DOHH2 (cell line): ENCODE measurements around the gene NT5C1A.

Source experiments
- H3F3A ChIP-seq: fragments of 200-600 bp; sonication (generic), shearing (Covaris generic); 2 replicates; pipeline ENCODE4 v1.6.0; 2016; ENCODE audit warnings: antibody characterized with exemption, mild to moderate bottlenecking; ENCODE audit not compliant: control insufficient read depth, insufficient read depth
- H3K27ac ChIP-seq: fragments of 200-600 bp; sonication (generic); 2 replicates; pipeline ENCODE4 v1.5.1; 2014; ENCODE audit warnings: low read depth, mild to moderate bottlenecking, low read length, moderate library complexity
- H3K27me3 ChIP-seq: fragments of 200-600 bp; sonication (generic); 2 replicates; pipeline ENCODE4 v1.6.1; 2014; ENCODE audit warnings: mild to moderate bottlenecking, low read length, mixed read lengths; ENCODE audit not compliant: control insufficient read depth
- H3K36me3 ChIP-seq: fragments of 200-600 bp; sonication (generic); 2 replicates; pipeline ENCODE4 v1.6.1; 2014; ENCODE audit warnings: mild to moderate bottlenecking, low read length, moderate library complexity, mixed read lengths; ENCODE audit not compliant: control insufficient read depth
- H3K4me1 ChIP-seq: fragments of 200-600 bp; sonication (generic); 2 replicates; pipeline ENCODE4 v1.6.1; 2014; ENCODE audit warnings: mild to moderate bottlenecking, low read length, mixed read lengths; ENCODE audit not compliant: control insufficient read depth
- H3K4me2 ChIP-seq: fragments of 200-600 bp; sonication (generic); 2 replicates; pipeline ENCODE4 v1.6.0; 2014; ENCODE audit warnings: mild to moderate bottlenecking, low read length, moderate library complexity
- H3K4me3 ChIP-seq: fragments of 200-600 bp; sonication (generic); 2 replicates; pipeline ENCODE4 v1.5.1; 2014; ENCODE audit warnings: mild to moderate bottlenecking, low read length, mixed read lengths
- H3K79me2 ChIP-seq: fragments of 200-600 bp; sonication (generic); 2 replicates; pipeline ENCODE4 v1.6.1; 2014; ENCODE audit warnings: mild to moderate bottlenecking, low read length, mixed read lengths; ENCODE audit not compliant: control insufficient read depth
- H3K9me2 ChIP-seq: fragments of 200-600 bp; sonication (generic); replicated peaks from 2 replicates; pipeline ENCODE4 v1.6.1; 2014; ENCODE audit warnings: mild to moderate bottlenecking, low read length, mixed read lengths; ENCODE audit not compliant: control insufficient read depth
- H3K9me3 ChIP-seq: fragments of 200-600 bp; sonication (generic); 2 replicates; pipeline ENCODE4 v1.6.1; 2014; ENCODE audit warnings: antibody characterized with exemption, low read length, mixed read lengths; ENCODE audit not compliant: control insufficient read depth, insufficient read depth
- H4K20me1 ChIP-seq: fragments of 200-600 bp; sonication (generic); 2 replicates; pipeline ENCODE4 v1.6.0; 2014; ENCODE audit warnings: low read depth, mild to moderate bottlenecking, antibody characterized with exemption, low read length, moderate library complexity; ENCODE audit not compliant: control insufficient read depth, insufficient read depth
- EZH2phosphoT487 ChIP-seq: fragments of 200-600 bp; sonication (generic); IDR thresholded peaks from 2 replicates; pipeline ENCODE4 v1.6.1; 2017; ENCODE audit warnings: borderline replicate concordance, mild to moderate bottlenecking, antibody characterized with exemption, low read length, moderate library complexity, mixed read lengths
- TF ChIP-seq, protein P1 (sequence below): fragments of 200-600 bp; sonication (generic); IDR thresholded peaks from one replicate; pipeline ENCODE4 v1.5.1; 2014; ENCODE audit warnings: antibody characterized with exemption, mild to moderate bottlenecking, low read depth, low read length; ENCODE audit not compliant: poor library complexity, severe bottlenecking

NT5C1A gene

GRCh38 chr1:39701049-39701439 lies 29.1 kb upstream of the NT5C1A start:
- TF ChIP-seq, protein P1, sequence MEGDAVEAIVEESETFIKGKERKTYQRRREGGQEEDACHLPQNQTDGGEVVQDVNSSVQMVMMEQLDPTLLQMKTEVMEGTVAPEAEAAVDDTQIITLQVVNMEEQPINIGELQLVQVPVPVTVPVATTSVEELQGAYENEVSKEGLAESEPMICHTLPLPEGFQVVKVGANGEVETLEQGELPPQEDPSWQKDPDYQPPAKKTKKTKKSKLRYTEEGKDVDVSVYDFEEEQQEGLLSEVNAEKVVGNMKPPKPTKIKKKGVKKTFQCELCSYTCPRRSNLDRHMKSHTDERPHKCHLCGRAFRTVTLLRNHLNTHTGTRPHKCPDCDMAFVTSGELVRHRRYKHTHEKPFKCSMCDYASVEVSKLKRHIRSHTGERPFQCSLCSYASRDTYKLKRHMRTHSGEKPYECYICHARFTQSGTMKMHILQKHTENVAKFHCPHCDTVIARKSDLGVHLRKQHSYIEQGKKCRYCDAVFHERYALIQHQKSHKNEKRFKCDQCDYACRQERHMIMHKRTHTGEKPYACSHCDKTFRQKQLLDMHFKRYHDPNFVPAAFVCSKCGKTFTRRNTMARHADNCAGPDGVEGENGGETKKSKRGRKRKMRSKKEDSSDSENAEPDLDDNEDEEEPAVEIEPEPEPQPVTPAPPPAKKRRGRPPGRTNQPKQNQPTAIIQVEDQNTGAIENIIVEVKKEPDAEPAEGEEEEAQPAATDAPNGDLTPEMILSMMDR: no peak
- no peak for TF ChIP-seq EZH2phosphoT487
- Histone ChIP-seq H3K4me1 (no peaks in the 10 kb centered on the region), H3K27ac (no peak overlapping the region), H3K4me2 (no peak overlapping the region), H3K4me3 (no peak overlapping the region), H3K9me2 (no peaks in the 10 kb centered on the region), H3K9me3 (no peaks in the 10 kb centered on the region), H3K36me3 (no peaks in the 10 kb centered on the region), H3K27me3 (peaks cover 15% of the 10 kb centered on the region), H4K20me1 (no peaks in the 10 kb centered on the region), H3F3A (no peaks in the 10 kb centered on the region), H3K79me2 (no peaks in the 10 kb centered on the region)

DNA sequence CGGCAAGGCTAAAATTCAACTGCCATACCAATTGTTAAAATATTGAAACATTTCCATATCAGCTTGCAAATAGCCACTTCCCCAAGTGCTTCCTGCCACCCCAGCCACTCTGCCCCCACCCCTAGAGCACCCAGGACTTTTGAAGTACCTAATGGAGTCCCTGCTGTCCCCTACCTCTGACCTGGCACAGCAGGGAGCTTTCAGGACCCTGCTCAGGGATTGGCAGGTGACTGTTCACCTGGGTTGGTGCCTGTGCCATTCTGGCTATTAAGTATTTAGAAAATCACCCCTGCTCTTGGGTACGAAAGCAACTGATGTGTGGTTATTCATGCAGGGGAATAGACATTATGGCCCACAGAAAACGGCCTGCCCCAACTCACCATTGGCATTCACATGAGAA lies 28.4 kb upstream of the NT5C1A start:
- H3F3A ChIP-seq: no peaks in the 10 kb centered on the region
- no peaks in the 10 kb centered on the region for H3K9me2 ChIP-seq
- H3K27me3 ChIP-seq: peaks cover 17% of the 10 kb centered on the region
- no peak overlapping the region for H3K4me3 ChIP-seq
- H3K4me2 ChIP-seq: no peak overlapping the region
- H3K4me1 ChIP-seq: no peaks in the 10 kb centered on the region
- TF ChIP-seq, protein P1: no peak
- TF ChIP-seq EZH2phosphoT487: no peak
- no peaks in the 10 kb centered on the region for H3K9me3 ChIP-seq
- H3K27ac ChIP-seq: no peak overlapping the region
- no peaks in the 10 kb centered on the region for H3K79me2 ChIP-seq
- no peaks in the 10 kb centered on the region for H3K36me3 ChIP-seq
- no peaks in the 10 kb centered on the region for H4K20me1 ChIP-seq

DNA sequence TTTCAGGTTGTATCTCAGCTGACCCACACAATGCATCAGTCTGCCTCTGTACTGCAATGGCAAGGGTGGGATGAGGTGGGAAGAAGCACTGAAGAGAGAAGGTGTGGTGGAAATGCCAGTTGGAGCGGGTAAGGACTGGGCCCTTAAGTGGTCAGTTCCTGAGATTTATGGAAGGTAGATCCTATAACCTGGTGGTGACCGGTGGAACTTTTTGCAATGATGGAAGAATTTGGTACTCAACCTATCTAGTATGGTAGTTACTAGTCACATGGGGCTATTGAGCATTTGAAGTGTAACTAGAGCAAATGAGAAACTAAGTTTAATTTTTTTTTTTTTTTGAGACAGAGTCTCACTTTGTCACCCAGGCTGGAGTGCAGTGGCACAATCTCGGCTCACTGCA lies 27.5 kb upstream of the NT5C1A start:
- H3K9me3 ChIP-seq: no peaks in the 10 kb centered on the region
- TF ChIP-seq EZH2phosphoT487: no peak
- TF ChIP-seq, protein P1: no peak
- no peaks in the 10 kb centered on the region for H3K4me1 ChIP-seq
- H3K4me3 ChIP-seq: no peak overlapping the region
- H3F3A ChIP-seq: no peaks in the 10 kb centered on the region
- H3K27ac ChIP-seq: no peak overlapping the region
- H3K79me2 ChIP-seq: no peaks in the 10 kb centered on the region
- no peaks in the 10 kb centered on the region for H4K20me1 ChIP-seq
- H3K27me3 ChIP-seq: peaks cover 22% of the 10 kb centered on the region
- no peaks in the 10 kb centered on the region for H3K36me3 ChIP-seq
- no peak overlapping the region for H3K4me2 ChIP-seq
- H3K9me2 ChIP-seq: no peaks in the 10 kb centered on the region

- H3K4me1 ChIP-seq: no peaks in the 10 kb centered on the region
- H4K20me1 ChIP-seq: no peaks in the 10 kb centered on the region
- peaks cover 25% of the 10 kb centered on the region for H3K27me3 ChIP-seq
- no peak overlapping the region for H3K4me2 ChIP-seq
- H3K9me3 ChIP-seq: no peaks in the 10 kb centered on the region
- H3K27ac ChIP-seq: no peak overlapping the region
- TF ChIP-seq EZH2phosphoT487: no peak
- TF ChIP-seq, protein P1: no peak
- no peaks in the 10 kb centered on the region for H3K79me2 ChIP-seq
- no peak overlapping the region for H3K4me3 ChIP-seq
- H3K36me3 ChIP-seq: no peaks in the 10 kb centered on the region
- H3K9me2 ChIP-seq: no peaks in the 10 kb centered on the region
- H3F3A ChIP-seq: no peaks in the 10 kb centered on the region
These were observed 26.7 kb upstream of the NT5C1A start for GRCh38 chr1:39698568-39698967.
